ENCODE measurements around the gene KIRREL3. TPM values are rescaled to one million over a fixed set of nuclear protein-coding genes. Genes with fewer than 3 reads are reported as not detected.

KIRREL3 gene
- total and polyA plus RNA-seq, 9 donors: 0.25 to 5.3 (median 0.48) TPM

DNA sequence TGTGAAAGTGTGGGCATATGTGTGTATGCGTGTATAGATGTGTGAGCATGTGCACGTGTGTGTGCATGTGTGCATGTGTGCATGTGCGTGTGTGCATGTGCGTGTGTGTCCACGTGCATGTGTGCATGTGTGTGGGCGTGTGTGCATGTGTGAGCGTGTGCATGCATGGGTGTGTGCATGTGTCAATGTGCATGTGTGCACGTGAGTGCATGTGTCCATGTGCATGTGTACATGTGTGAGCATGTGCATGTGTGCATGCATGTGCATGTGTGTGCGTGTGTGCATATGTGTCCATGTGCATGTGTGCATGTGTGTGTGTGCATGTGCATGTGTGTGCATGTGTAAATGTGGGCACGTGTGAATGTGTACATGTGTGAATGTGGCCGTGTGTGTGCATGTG, 549.8 kb downstream of the KIRREL3 start:
- intact Hi-C loops (cut with DNase I): loop anchor here in 1 of 4 donors (10.0 kb wide), 1 partner anchor 884 kb away; no protein-coding TSS in a partner anchor
- TF ChIP-seq POLR2A (IDR thresholded peaks at IDR 0.05) (no peak), EP300 (IDR thresholded peaks at IDR 0.05) (no peak)
- TF ChIP-seq, protein P1, sequence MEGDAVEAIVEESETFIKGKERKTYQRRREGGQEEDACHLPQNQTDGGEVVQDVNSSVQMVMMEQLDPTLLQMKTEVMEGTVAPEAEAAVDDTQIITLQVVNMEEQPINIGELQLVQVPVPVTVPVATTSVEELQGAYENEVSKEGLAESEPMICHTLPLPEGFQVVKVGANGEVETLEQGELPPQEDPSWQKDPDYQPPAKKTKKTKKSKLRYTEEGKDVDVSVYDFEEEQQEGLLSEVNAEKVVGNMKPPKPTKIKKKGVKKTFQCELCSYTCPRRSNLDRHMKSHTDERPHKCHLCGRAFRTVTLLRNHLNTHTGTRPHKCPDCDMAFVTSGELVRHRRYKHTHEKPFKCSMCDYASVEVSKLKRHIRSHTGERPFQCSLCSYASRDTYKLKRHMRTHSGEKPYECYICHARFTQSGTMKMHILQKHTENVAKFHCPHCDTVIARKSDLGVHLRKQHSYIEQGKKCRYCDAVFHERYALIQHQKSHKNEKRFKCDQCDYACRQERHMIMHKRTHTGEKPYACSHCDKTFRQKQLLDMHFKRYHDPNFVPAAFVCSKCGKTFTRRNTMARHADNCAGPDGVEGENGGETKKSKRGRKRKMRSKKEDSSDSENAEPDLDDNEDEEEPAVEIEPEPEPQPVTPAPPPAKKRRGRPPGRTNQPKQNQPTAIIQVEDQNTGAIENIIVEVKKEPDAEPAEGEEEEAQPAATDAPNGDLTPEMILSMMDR (IDR thresholded peaks at IDR 0.05): no peak
- H3K4me1 ChIP-seq (ENCODE audit: insufficient read depth): peaks cover 9% of the 10 kb centered on the region
- no peaks in the 10 kb centered on the region for H3K27me3 ChIP-seq
- 84 to 92% (median 87%) methylated on average over 11 of the region's 11 CpGs for WGBS, 3 donors
- H3K27ac ChIP-seq: no peak overlapping the region
- no peak overlapping the region for H3K4me3 ChIP-seq
- H3K9me3 ChIP-seq: no peaks in the 10 kb centered on the region
- H3K36me3 ChIP-seq: no peaks in the 10 kb centered on the region
- no peak for DNase-seq

DNA sequence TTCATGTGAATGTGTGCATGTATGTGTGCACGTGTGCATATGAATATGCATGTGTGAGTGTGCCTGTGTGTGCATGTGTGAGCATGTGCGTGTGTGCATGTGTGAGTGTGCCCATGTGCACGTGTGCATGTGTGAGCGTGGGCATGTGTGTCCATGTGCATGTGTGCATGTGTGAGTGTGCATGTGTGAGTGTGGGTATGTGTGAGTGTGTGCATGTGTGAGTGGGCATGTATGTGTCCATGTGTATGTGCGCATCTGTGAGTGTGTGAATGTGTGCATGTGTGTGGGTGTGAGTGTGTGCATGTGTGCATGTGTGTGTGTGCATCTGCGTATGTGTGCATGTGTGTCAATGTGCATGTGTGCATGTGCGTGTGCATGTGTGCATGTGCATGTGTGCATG, 550.4 kb downstream of the KIRREL3 start:
- H3K27ac ChIP-seq: no peak overlapping the region
- H3K4me3 ChIP-seq: no peak overlapping the region
- peaks cover 9% of the 10 kb centered on the region for H3K4me1 ChIP-seq (ENCODE audit: insufficient read depth)
- 80 to 95% (median 88%) methylated on average over 7 of the region's 7 CpGs for WGBS, 3 donors
- TF ChIP-seq, protein P1 (IDR thresholded peaks at IDR 0.05): no peak
- TF ChIP-seq POLR2A (IDR thresholded peaks at IDR 0.05) (no peak), EP300 (IDR thresholded peaks at IDR 0.05) (no peak)
- H3K27me3 ChIP-seq: no peaks in the 10 kb centered on the region
- no peaks in the 10 kb centered on the region for H3K9me3 ChIP-seq
- DNase-seq: no peak
- no peaks in the 10 kb centered on the region for H3K36me3 ChIP-seq
- intact Hi-C loops (cut with DNase I): loop anchor here in 1 of 4 donors (10.0 kb wide), 1 partner anchor 885 kb away; no protein-coding TSS in a partner anchor

DNA sequence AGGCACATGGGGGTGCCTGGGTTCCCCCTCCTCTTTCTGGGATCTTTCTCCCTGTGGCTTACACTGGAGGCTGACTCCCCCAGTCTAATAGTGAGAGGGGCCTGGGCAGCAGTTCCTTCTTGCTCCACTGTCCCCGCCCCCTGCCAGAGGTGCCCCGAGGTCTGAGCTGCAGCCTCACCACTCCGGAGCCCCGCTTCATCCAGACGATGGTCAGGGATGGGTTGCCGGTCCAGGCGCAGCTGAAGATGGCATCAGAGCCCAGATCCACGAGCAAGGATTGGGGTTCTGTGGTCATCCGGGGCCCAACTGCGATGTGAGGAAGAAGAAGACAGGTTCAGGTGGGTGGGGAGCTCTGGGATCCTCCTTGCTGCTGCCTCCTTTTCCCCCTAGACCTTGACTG, 554.0 kb downstream of the KIRREL3 start:
- Histone ChIP-seq H3K27ac (no peak overlapping the region), H3K27me3 (no peaks in the 10 kb centered on the region), H3K9me3 (no peaks in the 10 kb centered on the region), H3K4me1 (ENCODE audit: insufficient read depth) (peaks cover 5% of the 10 kb centered on the region), H3K36me3 (no peaks in the 10 kb centered on the region), H3K4me3 (no peak overlapping the region)
- 82 to 90% (median 88%) methylated on average over 10 of the region's 10 CpGs for WGBS, 3 donors
- no peak for DNase-seq
- intact Hi-C loops (cut with DNase I): loop anchor here in 2 of 4 donors (5.0 to 10.0 kb wide), 3 partner anchors 36 to 898 kb away; no protein-coding TSS in a partner anchor
- TF ChIP-seq EP300 (IDR thresholded peaks at IDR 0.05) (no peak), POLR2A (IDR thresholded peaks at IDR 0.05) (no peak)
- TF ChIP-seq, protein P1 (IDR thresholded peaks at IDR 0.05): no peak

DNA sequence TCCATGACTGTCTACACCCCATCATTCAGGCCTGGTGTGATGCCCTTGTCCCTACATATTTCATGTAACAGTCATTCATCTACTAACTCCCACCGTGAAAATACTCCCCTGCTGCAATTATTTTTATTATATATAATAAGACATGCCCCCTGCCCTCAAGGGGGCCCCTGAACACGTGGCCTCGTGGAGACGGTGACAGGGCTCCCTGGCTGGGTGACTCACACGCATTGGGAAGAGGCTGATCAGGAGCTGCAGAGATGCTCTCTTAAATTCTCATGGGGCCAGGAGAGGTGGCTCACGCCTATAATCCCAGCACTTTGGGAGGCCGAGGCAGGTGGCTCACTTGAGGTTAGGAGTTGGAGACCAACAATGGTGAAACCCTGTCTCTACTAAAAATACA, 556.5 kb downstream of the KIRREL3 start:
- Histone ChIP-seq H3K4me3 (no peak overlapping the region), H3K27ac (no peak overlapping the region), H3K9me3 (no peaks in the 10 kb centered on the region), H3K27me3 (no peaks in the 10 kb centered on the region), H3K36me3 (no peaks in the 10 kb centered on the region), H3K4me1 (ENCODE audit: insufficient read depth) (peaks cover 8% of the 10 kb centered on the region)
- DNase-seq: no peak
- 81 to 89% (median 84%) methylated on average over 7 of the region's 7 CpGs for WGBS, 3 donors
- intact Hi-C loops (cut with DNase I): loop anchor here in 2 of 4 donors (5.0 to 10.0 kb wide), 3 partner anchors 548 to 901 kb away; no protein-coding TSS in a partner anchor
- TF ChIP-seq, protein P1 (IDR thresholded peaks at IDR 0.05): no peak

Data from ovary (tissue), 9 donors.